Renal cortex interstitium (tissue), 11 donors: ENCODE data around the gene NEURL1. TPM values are rescaled to one million over a fixed set of nuclear protein-coding genes. Genes with fewer than 3 reads are reported as not detected.

Experiments used
- DNase-seq, 11 donors: peaks; one replicate each; pipeline ENCODE4 v3.0.0-alpha.2; 2013; ENCODE audit warnings: low read depth in 9 of 11, low spot score in 4 of 11; ENCODE audit errors: extremely low read depth in 1 of 11
- polyA plus RNA-seq, 3 donors: library from polyadenylated mRNA; unstranded; fragments of 120-200 nt; gene quantifications; one replicate each; pipeline ENCODE4 v1.2.1, GENCODE V29; 2013; ENCODE audit not compliant: insufficient read length in 3 of 3

Gene NEURL1
- polyA plus RNA-seq, 3 donors: 0.90 to 2.4 (median 1.8) TPM

DNA sequence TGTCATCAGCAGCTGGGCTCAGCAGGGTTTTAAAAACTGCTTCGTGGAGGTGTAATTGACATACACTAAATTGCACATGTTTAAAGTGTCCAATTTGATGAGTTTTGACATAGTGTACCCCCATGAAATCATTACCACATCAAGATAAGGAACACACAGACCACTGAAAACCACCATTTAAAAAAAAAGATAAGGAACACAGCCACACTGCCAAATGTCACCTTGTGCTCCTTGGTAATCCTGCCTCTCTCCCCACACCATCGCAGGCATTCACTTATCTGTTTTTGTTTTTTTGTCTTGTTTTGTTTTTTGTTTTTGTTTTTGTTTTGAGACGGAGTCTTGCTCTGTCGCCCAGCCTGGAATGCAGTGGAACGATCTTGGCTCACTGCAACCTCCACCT, 75.0 kb downstream of the NEURL1 start:
- no peak for DNase-seq

DNA sequence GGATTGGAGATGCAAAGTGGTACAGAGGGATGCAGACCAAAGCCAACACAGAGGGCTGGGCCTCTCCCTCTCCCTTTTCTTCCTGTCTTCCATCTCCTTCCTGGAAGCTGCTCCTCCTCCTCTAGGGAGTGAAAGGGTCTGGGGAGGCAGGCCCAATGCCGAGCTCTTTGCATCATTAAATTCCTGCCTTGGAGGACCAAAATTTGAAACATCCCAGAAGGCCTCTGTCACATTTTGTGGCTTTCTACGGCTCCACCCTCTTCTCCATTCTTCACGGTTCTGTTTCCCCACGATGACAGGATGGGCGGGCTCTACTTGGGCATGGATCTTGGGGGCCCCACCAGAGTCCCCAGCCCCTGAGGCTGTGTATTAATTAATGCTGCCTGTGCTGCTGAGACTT, 76.4 kb downstream of the NEURL1 start:
- peak in 3 of 11 donors; percentile 16 to 46 (median 41) for DNase-seq

DNA sequence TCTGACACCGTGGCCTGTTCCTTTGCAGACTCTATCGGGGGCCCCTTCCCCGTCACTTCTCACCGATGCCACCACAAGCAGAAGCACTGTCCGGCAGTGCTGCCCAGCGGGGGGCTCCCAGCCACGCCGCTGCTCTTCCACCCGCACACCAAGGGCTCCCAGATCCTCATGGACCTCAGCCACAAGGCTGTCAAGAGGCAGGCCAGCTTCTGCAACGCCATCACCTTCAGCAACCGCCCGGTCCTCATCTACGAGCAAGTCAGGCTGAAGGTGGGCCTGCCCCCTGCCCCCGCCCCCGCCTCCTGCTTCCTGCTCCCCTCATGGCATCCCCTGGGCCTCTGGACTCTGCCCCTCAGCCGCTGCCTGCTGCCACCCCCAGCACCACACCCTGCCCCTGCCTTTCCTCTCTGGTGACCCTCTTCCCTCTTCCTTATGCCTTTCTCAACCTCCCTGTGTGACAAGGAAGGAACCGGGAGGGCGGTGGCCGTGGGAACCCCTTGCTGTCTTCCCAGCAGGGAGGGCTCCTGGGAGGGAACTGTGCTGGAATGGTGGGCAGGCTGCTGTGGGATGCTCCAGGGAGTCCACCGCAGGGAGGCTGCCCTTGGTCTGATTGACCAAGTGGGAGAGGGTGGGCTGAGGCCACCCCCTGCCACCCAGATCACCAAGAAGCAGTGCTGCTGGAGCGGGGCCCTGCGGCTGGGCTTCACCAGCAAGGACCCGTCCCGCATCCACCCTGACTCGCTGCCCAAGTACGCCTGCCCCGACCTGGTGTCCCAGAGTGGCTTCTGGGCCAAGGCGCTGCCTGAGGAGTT, 77.5 kb downstream of the NEURL1 start:
- DNase-seq: no peak

DNA sequence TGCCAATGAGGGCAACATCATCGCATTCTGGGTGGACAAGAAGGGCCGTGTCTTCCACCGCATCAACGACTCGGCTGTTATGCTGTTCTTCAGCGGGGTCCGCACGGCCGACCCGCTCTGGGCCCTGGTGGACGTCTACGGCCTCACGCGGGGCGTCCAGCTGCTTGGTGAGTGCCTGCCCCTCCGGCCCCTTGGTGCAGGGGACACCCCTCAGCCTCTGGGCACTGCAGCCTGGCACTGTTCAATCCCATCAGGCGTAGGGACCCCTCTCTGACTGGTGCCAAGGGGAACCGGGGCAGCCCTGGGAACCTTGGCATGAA, 78.1 kb downstream of the NEURL1 start:
- DNase-seq: no peak

DNA sequence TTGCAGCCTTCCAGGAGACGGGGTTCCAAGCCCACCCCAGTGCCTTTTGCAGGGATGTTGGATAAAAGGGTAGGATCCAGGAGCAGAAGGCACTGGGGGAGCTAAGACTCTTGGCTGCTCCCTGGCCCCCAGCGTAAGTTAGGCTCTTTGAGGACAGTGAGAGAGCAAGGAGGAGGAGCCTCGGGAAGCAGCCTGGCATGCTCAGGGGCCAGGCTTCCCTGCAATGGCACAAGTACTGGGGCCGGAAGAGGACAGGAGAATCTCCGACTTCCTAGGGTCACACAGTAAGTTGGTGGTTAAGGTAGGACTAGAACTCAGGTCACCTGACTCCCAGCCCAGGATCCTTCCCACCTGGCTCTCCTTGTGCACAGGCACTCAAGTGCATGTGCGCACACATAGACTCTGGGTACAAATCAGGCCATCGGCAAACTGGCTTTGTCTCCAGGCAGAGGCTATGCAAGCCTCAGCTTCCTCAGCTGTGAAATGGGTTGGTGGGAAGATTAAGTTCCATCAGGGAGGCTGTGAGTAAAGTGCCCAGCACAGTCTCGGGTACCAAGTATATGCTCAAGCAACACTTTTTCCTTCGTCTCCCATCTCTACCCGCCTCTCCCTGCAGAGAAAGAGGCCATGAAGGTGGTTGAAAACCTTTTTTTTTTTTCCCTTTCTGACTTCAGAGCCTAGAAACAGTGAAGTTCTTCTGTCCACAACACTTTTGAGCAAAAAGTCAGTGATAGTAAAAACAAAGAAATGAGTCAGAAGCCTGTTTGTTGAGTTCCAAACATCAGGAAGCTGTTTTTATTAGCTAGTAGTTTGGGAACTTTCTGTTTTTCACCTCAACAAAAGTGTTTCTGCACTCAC, 79.1 kb downstream of the NEURL1 start:
- no peak for DNase-seq

DNA sequence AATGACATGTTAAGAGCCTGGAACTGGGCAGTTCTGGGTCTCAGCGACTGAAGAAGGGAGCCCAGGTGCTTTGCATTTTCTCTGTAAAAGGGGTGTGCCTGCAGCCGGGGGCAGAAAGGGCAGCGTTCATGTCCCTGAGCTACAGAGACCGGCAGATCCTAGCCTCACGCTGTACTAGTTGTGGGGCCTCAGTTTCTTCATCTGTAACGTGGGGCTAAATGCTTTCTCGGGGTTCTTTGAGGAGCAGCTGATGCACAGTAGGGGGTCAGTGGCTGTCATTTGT, 79.6 kb downstream of the NEURL1 start:
- DNase-seq: no peak

DNA sequence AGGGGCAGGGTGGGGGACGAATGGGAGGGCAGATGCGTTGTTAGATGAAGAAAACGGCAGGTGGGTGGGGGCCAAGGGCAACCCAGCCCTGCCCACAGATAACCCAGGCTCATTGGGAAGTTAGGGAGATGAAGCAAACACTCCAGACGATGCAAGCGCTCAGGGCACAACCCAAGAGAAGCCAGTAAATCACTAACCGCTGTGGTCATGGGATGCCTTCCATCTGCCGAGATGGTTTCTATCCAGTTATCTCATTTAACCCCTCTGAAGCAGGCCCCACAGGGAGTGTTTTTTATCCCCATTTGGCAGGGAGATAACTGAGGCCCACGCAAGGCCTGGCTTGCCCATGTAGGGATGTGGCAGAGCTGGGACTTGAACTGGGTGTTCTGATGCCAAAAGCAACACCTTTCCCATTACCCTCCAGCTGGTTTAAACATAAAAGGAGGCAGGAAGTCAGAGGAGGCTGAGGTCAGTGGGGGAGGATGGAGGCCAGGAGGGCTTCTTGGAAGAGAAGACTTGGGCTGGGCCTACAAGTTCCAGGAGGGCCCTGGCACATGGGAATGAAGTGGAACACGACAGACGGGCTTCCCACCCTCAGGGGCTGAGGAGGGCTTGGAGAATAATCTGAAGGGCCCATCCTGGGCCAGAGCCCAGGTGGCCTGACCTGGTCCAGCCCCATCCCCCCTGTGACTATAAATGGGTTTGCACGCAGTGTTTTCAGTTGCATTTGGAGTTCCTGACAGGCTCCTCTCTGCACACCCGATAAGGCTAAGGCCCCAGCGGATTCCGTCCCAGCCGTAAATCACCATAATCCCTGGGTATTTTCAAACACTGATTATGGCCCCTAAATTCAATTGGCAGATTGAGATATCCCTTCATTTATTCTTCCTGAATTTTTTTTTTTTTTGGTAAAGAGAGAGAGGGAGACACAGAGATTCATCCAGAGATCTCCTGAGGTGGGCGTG, 80.9 kb downstream of the NEURL1 start:
- DNase-seq: no peak

DNA sequence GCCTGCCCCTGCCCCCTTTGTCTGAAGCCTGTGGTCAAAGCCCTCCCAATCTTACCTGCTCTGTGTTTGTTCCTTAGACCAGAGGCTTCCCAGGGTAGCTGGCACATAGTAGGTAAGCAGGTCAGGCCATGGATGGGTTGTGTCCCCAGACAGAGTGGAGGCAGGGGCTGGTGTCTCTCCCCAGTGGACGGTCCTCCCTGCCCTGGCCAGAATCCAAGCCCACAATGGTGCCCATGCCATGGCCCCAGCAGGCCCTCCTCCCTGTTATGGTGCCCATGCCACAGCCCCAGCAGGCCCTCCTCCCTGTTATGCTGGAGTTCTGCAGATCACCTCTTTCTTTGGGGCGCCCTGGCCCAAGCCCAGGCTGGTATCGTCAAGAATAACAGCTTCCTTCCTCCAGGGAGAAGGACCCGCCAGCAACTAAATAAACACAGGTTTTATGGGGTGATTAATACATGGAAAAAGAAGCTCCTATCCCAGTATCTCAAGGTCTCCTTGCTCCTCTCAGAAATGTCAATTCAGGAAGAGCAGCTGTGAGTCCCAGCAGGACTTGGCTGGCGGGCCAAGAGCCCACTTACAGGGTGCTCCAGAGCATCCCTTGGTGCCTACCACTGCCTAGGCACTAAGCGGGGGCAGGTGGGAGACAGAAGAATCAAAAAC, 82.0 kb downstream of the NEURL1 start:
- DNase-seq: no peak

DNA sequence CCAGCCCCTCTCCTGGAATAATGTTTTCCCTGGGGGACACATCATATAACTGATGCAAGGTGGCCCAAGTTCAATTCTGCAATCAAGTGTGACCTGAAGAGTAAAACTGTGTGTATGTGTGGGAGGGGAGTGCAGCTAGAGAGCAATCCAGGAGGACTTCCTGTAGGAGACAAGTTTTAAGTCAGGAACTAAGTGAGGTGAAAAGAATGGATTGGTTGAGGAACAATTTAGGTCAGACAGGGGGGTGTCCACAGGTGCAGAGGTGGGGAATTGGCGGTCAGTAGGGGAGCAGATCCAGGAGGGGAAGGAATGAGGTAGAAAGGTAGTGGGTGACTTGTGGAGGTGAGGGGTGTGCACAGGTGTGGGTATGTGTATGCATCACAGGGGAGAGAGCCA, 82.6 kb downstream of the NEURL1 start:
- DNase-seq: no peak

DNA sequence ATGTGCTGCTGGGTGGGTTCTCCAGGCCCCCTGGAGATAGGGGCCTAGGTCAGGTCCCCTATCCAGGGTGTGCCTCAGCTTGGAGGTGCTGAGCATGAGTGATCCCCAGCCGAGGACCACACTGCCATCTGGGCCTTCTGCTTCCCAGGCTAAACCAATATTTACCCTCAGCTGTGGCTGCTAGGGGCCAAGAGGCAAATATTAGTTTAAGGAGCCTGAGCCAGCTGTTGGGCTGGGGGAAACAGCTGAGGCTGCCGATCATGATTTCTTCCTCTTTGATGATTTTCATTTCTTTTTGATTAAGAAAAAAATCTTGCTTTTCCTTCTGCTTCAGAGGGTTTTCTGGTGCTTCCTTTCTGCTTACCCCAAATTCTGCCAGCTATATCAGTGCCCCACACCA, 83.4 kb downstream of the NEURL1 start:
- no peak for DNase-seq

DNA sequence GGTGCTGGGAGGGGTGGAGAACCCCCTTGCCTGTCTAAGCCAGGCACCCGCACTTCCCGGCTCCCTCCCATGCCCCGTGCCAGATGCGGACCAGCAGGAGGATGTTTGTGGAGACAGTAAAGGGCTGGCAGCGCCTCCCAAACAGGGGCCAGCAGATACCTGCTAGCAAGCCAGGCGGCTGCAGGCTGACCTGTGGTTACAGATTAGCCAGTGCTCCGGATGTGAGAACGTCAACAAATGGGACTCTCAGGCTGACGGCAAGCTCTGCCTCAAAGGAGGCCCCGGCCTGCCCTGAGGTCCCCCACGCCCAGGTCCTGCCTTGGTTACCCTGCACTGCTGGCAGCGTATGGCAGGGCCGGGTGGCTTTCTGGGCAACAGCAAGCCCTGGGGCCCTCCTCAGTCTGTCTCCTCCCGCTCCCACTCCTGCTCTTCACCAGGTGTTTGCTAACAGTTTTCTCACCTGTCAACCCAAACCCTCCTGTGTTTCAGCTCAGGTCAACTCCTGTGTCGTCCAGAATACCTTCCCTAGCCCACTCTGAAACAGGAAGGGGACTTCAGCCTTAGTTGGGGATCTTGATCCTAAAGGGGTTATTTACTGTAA, 85.4 kb downstream of the NEURL1 start:
- DNase-seq: no peak

DNA sequence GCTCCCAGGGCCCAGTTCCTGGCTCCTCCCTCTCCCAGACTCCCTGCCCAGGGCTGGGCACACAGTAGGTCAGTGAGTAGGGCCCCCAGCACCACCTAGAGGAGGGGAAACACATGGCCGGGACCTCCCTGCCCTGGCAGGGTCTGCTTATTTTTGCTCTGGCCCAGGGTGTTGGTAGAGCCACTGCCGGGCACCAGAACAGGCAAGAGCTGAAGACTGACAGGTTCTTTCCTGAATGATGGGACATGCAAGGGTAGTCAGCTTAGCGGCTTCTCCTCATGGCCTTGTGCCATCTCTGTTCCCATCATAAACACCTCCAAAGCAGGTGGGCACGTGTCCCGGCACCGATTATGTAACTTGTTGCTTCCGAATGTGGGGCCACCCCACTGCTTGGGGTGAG, 86.5 kb downstream of the NEURL1 start:
- no peak for DNase-seq

DNA sequence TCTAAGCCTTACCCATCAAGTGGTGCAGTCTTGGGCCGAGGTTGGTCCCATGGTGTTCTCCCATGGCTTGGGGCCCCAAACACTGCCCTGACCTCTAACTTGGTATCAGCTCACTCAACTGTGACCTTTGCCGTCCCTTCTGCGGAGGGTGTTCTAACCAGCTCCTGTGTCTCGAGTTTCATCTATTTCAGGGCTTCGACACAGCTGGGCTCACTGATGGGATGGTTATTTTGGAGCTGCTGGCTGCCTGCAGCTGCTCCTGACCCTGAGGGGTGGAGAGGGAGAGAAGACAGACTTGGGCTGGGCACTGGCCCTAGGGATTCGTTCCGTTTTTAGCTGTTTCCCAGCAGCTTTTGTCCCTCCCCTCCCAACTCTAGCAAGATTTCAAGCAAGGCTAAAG, 86.9 kb downstream of the NEURL1 start:
- no peak for DNase-seq

DNA sequence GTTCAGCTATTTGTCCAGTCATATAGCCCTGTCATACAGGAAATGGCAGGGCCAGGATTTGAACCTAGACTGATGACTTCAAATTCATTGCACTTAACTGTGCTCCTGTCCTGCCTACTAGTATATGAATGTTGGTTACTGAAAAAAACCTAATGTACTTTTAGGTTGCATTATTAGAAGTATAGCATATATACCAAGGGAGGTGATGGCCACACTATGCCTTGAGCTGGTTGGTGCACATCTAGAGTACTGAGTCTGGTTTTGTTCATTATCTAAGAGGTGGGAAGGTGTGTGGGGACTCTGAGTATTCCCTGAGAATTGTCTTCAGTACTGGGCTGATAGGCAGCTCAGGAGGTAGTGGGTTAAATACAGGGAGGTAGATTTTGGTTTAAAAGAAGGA, 88.0 kb downstream of the NEURL1 start:
- no peak for DNase-seq

DNA sequence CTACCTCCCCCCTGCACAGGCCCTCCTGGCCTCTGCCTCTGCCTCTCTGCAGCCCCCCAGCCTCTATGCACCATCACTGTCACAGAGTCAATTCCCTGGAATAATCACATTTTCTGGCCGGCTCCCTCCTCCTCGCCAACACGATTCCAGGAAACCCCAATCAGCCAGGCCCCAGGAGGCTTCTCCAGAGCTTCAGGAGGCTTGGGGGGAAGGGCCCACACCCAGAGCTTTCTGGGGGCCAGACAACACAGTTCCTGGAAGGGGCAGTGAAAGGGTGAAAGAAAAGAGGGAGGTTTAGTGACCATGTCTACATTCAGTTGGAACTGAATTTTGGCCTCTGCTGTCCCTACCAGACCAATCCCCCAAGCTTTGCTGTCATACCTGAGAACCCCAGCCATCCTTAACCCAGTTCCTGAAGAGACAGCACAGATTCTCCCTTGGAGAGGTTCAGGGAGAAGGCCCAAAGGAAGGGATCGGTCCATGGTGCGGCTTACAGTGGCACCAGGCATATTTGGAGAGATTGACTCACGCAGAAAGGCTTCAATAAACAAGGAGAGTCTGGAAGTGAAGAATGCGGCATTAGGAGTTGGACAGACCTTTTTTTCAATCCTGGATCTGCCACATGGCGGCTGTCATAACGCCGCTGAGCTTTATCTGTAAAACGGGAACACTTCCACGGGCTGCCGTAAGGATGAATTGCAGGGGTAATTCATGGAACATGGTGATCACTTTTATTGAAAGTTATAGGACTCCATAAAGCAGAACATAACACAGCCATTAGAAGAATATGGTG, 89.0 kb downstream of the NEURL1 start:
- DNase-seq: no peak

DNA sequence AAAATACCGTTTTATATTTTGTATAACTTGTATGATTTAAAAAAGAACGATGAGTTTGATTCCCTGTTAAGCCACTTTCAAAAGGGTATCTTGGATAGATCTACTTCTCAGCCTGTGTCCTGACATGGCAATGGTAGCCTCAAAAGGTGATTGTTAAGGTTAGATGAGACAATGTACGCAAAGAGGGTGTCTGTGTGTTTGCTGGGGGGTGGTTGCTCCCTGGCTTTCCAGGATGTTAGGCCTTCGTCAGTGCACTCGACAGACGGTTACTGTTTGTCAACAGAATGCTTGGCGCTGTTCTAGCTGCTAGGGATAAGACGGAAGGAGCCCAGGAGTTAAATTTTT, 90.3 kb downstream of the NEURL1 start:
- DNase-seq: no peak

DNA sequence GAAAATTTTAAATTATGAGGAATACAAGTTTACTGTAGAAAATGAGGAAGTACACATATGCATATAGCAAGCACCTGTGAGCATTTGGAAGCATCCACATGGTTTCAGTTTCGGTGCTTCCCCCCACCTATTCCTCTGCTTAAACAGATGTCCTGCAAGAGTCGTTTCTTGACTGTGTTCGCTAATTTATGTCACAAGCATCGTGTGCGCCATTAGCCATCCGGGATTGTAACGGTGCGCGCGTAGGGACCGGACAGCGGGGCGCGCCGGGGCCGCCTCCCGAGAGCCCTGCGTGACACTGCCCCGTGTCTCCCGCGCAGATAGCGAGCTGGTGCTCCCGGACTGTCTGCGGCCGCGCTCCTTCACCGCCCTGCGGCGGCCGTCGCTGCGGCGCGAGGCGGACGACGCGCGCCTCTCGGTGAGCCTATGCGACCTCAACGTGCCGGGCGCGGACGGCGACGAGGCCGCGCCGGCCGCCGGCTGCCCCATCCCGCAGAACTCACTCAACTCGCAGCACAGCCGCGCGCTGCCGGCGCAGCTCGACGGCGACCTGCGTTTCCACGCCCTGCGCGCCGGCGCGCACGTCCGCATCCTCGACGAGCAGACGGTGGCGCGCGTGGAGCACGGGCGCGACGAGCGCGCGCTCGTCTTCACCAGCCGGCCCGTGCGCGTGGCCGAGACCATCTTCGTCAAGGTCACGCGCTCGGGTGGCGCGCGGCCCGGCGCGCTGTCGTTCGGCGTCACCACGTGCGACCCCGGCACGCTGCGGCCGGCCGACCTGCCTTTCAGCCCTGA, 90.9 kb downstream of the NEURL1 start:
- peak in 1 of 11 donors; percentile 34 for DNase-seq
